ENCODE data around the gene MLH3.
"Not testable (repeated sequence)": the region's sequence is repeated elsewhere in the genome, so short reads cannot be mapped to it uniquely, and the experiment has no call there.

Gene MLH3

GRCh38 chr14:75068294-75069120 is 17.2 kb upstream of the MLH3 start:
- DNase-seq (ENCODE audit: extremely low read depth, low read depth), result no peak
- TF ChIP-seq CTCF (IDR thresholded peaks at IDR 0.05; ENCODE audit: low read depth, low read length, missing control alignments), result no peak
- peak overlapping the region; percentile 43 for H3K4me3 ChIP-seq (replicated peaks; ENCODE audit: low read depth, low read length)

GRCh38 chr14:75067765-75068164 is 16.5 kb upstream of the MLH3 start:
- not testable (repeated sequence) for DNase-seq (ENCODE audit: extremely low read depth, low read depth); H3K4me3 ChIP-seq (replicated peaks; ENCODE audit: low read depth, low read length)

GRCh38 chr14:75067212-75067611 is 15.9 kb upstream of the MLH3 start:
- TF ChIP-seq CTCF (IDR thresholded peaks at IDR 0.05; ENCODE audit: low read depth, low read length, missing control alignments), result no peak
- no peak for DNase-seq (ENCODE audit: extremely low read depth, low read depth)
- no peak overlapping the region for H3K4me3 ChIP-seq (replicated peaks; ENCODE audit: low read depth, low read length)

- no peak for DNase-seq (ENCODE audit: extremely low read depth, low read depth)
- H3K4me3 ChIP-seq (replicated peaks; ENCODE audit: low read depth, low read length), result no peak overlapping the region
- no peak for TF ChIP-seq CTCF (IDR thresholded peaks at IDR 0.05; ENCODE audit: low read depth, low read length, missing control alignments)
Observed at GRCh38 chr14:75066691-75067090, 15.4 kb upstream of the MLH3 start.

- TF ChIP-seq CTCF (IDR thresholded peaks at IDR 0.05; ENCODE audit: low read depth, low read length, missing control alignments), result no peak
- DNase-seq (ENCODE audit: extremely low read depth, low read depth), result no peak
- peak overlapping the region; percentile 65 for H3K4me3 ChIP-seq (replicated peaks; ENCODE audit: low read depth, low read length)
Observed at GRCh38 chr14:75064205-75064567, 12.9 kb upstream of the MLH3 start.

GRCh38 chr14:75063491-75064204 is 12.4 kb upstream of the MLH3 start, which contains the start of gene ACYP1:
TSS of gene ACYP1 (minus strand) at chr14:75064024. CDS start at chr14:75063553, 471 bp downstream.
- no peak for DNase-seq (ENCODE audit: extremely low read depth, low read depth)
- no peak for TF ChIP-seq CTCF (IDR thresholded peaks at IDR 0.05; ENCODE audit: low read depth, low read length, missing control alignments)
- peak within 1 kb of the TSS; percentile 65 for H3K4me3 ChIP-seq (replicated peaks; ENCODE audit: low read depth, low read length)

GRCh38 chr14:75063013-75063412 is 11.7 kb upstream of the MLH3 start:
- DNase-seq (ENCODE audit: extremely low read depth, low read depth), result no peak
- no peak for TF ChIP-seq CTCF (IDR thresholded peaks at IDR 0.05; ENCODE audit: low read depth, low read length, missing control alignments)
- peak overlapping the region; percentile 65 for H3K4me3 ChIP-seq (replicated peaks; ENCODE audit: low read depth, low read length)
